Gastroesophageal sphincter (tissue), 4 donors: Measurements from ENCODE around the gene TMEM245. TPM values are rescaled to one million over a fixed set of nuclear protein-coding genes. Genes with fewer than 3 reads are reported as not detected.

Experiments
- ATAC-seq: fragments of 150-250 bp; one replicate; pipeline ENCODE4 v1.9.1; 2016; ENCODE audit warnings: mild to moderate bottlenecking, moderate library complexity
- H3K27ac ChIP-seq, 4 donors: fragments of 200-600 bp; sonication (generic) in 3 of 4; 1 replicate in 3 of 4; 2 replicates in 1 of 4; pipeline ENCODE4 v1.5.1; 2016 to 2019
- H3K27me3 ChIP-seq: fragments of 200-600 bp; sonication (generic); one replicate; pipeline ENCODE4 v1.5.1; 2019
- H3K36me3 ChIP-seq, 2 donors: fragments of 200-600 bp; sonication (generic); one replicate each; pipeline ENCODE4 v1.5.1; 2019; ENCODE audit warnings: control low read depth in 1 of 2
- H3K4me1 ChIP-seq, 3 donors: fragments of 200-600 bp; sonication (generic); 1 replicate in 2 of 3; 2 replicates in 1 of 3; pipeline ENCODE4 v1.5.1; 2016 to 2019; ENCODE audit warnings: control low read depth in 2 of 3
- H3K4me3 ChIP-seq, 2 donors: fragments of 200-600 bp; sonication (generic); one replicate each; pipeline ENCODE4 v1.5.1; 2019; ENCODE audit warnings: mild to moderate bottlenecking in 1 of 2, moderate library complexity in 1 of 2
- H3K9me3 ChIP-seq, 3 donors: fragments of 200-600 bp; sonication (generic); one replicate each; pipeline ENCODE4 v1.5.1; 2017 to 2019; ENCODE audit warnings: control low read depth in 2 of 3
- CTCF ChIP-seq, 4 experiments: fragments of 200-600 bp in 2 of 4; fragments of 450-650 bp in 2 of 4; sonication (generic) in 1 of 4; IDR thresholded peaks; one replicate each; pipeline ENCODE4 v1.5.1; 2017 to 2019; ENCODE audit warnings: antibody characterized with exemption in 4 of 4, mild to moderate bottlenecking in 2 of 4, moderate library complexity in 2 of 4
- EP300 ChIP-seq: sonication (generic); formaldehyde crosslinking; IDR thresholded peaks from one replicate; pipeline ENCODE4 v1.6.1; 2017; ENCODE audit warnings: antibody characterized with exemption, mild to moderate bottlenecking
- POLR2A ChIP-seq, 2 donors: fragments of 450-650 bp; IDR thresholded peaks; one replicate each; pipeline ENCODE4 v1.6.1; 2017; ENCODE audit warnings: antibody characterized with exemption in 2 of 2, mild to moderate bottlenecking in 2 of 2, moderate library complexity in 1 of 2
- POLR2AphosphoS5 ChIP-seq: sonication (generic); formaldehyde crosslinking; IDR thresholded peaks from one replicate; pipeline ENCODE4 v1.6.1; 2017; ENCODE audit warnings: antibody characterized with exemption
- WGBS, 2 donors: methylation state at CpG; one replicate each; pipeline ENCODE4 v1.1.5; 2018; ENCODE audit warnings: low coverage in 1 of 2; 5-methylcytosine and 5-hydroxymethylcytosine counted together
- total RNA-seq, 4 donors: library from RNA; depleted of rRNA; stranded (reverse); fragments of >200 nt; gene quantifications; one replicate each; pipeline ENCODE4 v1.1.0, GENCODE V29; 2016

The TMEM245 gene
- total RNA-seq, 4 donors from 2014 or later, result 130 to 180 (median 142) TPM

DNA sequence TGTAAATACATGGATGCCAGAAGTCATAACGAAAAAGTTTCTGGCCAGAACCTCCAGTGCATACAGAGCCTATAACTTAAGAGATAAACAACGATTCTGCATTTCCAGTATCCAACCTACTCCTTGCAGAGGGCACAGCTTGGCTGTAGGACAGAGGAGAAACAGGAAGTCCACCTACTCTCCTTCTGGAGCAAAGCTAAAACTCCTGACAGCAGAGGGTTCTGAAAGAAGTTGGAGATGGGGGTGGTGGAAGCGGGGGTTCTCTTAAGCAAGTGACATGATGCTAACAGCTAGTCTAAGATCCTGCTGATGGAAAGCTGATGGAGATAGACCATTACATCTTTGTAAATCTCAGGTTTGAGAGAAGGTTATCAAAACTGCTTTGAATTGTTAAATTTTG, 70.9 kb downstream of the TMEM245 start:
- Histone ChIP-seq H3K4me1 (no peaks in the 10 kb centered on the region), H3K36me3 (peaks cover 3 to 98% of the 10 kb centered on the region in 2 donors), H3K4me3 (no peak overlapping the region), H3K27ac (no peak overlapping the region), H3K9me3 (no peaks in the 10 kb centered on the region), H3K27me3 (no peaks in the 10 kb centered on the region)
- TF ChIP-seq POLR2A (IDR thresholded peaks at IDR 0.05) (no peak), EP300 (no peak), CTCF (IDR thresholded peaks at IDR 0.05) (no peak), POLR2AphosphoS5 (no peak)
- WGBS, 2 donors, result 80 to 86% methylated on average over 2 to 3 of the region's 3 CpGs
- no peak for ATAC-seq

DNA sequence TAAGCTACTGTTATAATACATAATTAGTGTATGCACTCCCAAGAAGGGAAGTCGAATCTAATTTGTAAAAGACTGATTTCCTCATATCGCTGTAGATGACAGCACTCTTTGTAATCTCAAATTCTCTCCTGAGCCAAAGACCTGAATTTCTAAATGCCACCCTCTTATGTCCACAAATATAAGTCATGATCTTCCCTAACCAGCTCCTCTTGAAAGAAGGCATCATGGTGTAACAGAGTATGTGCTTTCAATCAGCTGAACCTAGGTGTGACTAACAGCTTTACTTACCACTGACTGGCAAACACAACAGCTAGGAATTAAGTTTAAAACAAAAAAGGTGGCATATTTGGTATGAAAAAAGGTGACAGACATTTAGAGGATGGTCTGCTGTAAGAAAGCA, 72.5 kb downstream of the TMEM245 start:
- no peak for TF ChIP-seq POLR2AphosphoS5
- no peak for TF ChIP-seq EP300
- no peak for TF ChIP-seq CTCF (IDR thresholded peaks at IDR 0.05)
- TF ChIP-seq POLR2A (IDR thresholded peaks at IDR 0.05), result no peak
- Histone ChIP-seq H3K4me1 (no peaks in the 10 kb centered on the region), H3K27ac (no peak overlapping the region), H3K4me3 (no peak overlapping the region), H3K36me3 (peaks cover 3 to 98% of the 10 kb centered on the region in 2 donors), H3K9me3 (no peaks in the 10 kb centered on the region), H3K27me3 (no peaks in the 10 kb centered on the region)
- WGBS, 2 donors, result 86 to 90% methylated on average over 2 of the region's 2 CpGs
- ATAC-seq, result no peak

DNA sequence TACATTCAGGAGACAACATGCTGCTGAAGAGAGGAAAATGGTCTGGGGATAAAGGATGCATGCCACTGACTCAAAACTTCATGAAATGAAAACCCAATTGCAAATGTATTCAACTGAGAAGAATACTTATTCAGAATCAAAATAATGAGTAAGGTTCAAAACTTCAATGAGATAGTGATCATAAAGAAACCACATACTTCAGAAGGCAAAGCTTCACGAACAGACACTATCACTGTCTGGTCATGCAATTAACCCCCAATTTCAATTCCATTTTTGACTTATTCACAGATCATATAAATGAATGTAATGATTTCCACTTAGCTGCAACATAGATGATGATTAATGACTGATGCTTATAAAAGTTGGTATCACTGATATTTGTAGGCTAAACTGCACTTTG, 73.4 kb downstream of the TMEM245 start:
- Histone ChIP-seq H3K4me3 (no peak overlapping the region), H3K27ac (no peak overlapping the region), H3K9me3 (no peaks in the 10 kb centered on the region), H3K27me3 (no peaks in the 10 kb centered on the region), H3K36me3 (peaks cover 3 to 99% of the 10 kb centered on the region in 2 donors), H3K4me1 (no peaks in the 10 kb centered on the region)
- ATAC-seq, result no peak
- 72 to 88% methylated on average over 1 of the region's 1 CpG for WGBS, 2 donors
- TF ChIP-seq POLR2AphosphoS5 (no peak), CTCF (IDR thresholded peaks at IDR 0.05) (no peak), EP300 (no peak), POLR2A (IDR thresholded peaks at IDR 0.05) (no peak)

- ATAC-seq, result no peak
- WGBS, 2 donors, result 91 to 100% methylated on average over 3 of the region's 4 CpGs
- no peaks in the 10 kb centered on the region for H3K9me3 ChIP-seq
- no peak overlapping the region for H3K27ac ChIP-seq
- H3K27me3 ChIP-seq, result no peaks in the 10 kb centered on the region
- peaks cover 0 to 4% (median 0%) of the 10 kb centered on the region in 3 donors for H3K4me1 ChIP-seq
- H3K36me3 ChIP-seq, result peaks cover 3 to 81% of the 10 kb centered on the region in 2 donors
- H3K4me3 ChIP-seq, result no peak overlapping the region
- TF ChIP-seq POLR2AphosphoS5 (no peak), CTCF (IDR thresholded peaks at IDR 0.05) (no peak), EP300 (no peak), POLR2A (IDR thresholded peaks at IDR 0.05) (no peak)
Observed at GRCh38 chr9:109043578-109043977, 76.2 kb downstream of the TMEM245 start.

- H3K36me3 ChIP-seq, result peaks cover 0 to 59% of the 10 kb centered on the region in 2 donors
- WGBS, 2 donors, result 98 to 100% methylated on average over 4 of the region's 4 CpGs
- no peak overlapping the region for H3K4me3 ChIP-seq
- H3K9me3 ChIP-seq, result no peaks in the 10 kb centered on the region
- H3K27me3 ChIP-seq, result no peaks in the 10 kb centered on the region
- peaks cover 7 to 29% (median 9%) of the 10 kb centered on the region in 3 donors for H3K4me1 ChIP-seq
- TF ChIP-seq POLR2AphosphoS5 (no peak), EP300 (no peak), POLR2A (IDR thresholded peaks at IDR 0.05) (no peak), CTCF (IDR thresholded peaks at IDR 0.05) (no peak)
- no peak overlapping the region for H3K27ac ChIP-seq
- ATAC-seq, result no peak
Observed at GRCh38 chr9:109040571-109040970, 79.2 kb downstream of the TMEM245 start.
